HG03175 (cell line): ENCODE results near the gene TMEM114.

Experiments used
- ATAC-seq: cut with Tn5 transposase; IDR thresholded peaks from one replicate; pipeline ENCODE4 v1.9.1; 2021; ENCODE audit warnings: mild to moderate bottlenecking, moderate library complexity; ENCODE audit not compliant: unreplicated experiment

Gene TMEM114

DNA sequence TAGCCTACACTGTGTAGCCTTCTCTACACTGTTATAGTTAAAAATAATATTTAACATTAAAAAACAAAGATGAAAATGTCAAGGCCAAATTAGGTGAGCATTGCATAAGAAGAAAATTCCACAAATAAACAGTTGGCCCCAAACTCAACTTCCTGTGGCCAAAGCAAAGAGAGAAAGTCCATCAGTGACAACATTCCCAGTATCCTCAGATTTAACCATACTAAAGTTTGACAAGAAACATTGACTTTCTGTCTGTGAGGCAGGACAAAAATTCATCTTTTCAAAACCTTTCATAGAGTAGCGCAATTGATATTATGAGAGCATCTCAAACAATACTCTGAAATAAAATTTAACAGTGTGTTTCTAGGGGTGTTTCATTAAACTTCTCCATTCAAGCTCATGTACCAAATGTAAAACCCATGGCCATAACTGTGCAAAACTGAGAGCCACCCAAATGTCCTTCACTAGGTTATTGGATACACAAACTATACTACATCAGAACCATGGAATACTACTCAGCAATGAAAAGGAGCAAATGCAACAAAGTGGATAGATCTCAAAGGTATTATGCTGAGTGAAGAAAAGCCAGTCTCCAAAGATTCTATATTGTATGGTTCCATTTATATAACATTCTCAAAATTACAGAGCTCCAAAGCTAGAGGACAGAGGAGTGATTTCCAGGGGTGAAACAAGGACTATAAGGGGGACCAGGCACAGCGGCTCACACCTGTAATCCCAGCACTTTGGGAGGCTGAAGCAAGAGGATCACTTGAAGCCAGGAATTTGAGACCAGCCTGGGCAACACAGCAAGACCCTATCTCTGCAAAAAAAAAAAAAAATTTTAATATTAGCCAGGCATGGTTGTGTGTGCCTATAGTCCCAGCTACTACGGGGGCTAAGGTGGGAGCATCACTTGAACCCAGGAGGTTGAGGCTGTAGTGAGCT lies 38.7 kb downstream of the TMEM114 start:
- ATAC-seq: no peak

DNA sequence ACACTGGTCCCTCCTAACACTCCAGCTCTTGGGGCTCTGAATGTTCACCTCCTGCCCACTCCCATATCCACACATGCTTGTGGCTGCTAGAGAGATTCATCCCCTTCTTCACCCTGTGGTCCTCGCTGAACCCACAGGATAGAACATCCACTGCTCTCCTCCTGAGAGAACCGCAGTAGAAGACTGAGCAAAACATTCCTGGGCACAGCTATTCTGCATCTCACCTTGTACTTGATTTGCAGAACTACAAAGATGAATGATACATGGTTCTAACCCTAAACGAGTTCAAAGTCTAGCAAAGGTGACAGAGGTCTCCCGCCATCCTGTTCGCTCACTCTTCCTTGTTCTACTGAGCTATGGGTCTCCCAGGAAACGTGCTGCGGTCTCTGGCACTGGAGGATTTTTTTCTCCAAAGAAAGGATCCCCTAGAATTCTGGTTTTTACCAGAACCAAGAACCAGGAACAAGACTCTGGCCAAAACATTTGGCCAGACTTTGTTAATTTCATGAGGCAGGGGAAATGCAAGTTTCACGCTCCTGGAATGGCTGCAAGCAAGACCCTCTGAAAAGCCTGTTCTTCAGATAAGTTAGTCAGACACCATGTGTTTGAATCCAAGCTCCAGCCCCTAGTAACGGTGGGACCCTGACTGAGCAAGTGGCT lies 39.5 kb downstream of the TMEM114 start:
- ATAC-seq: no peak

DNA sequence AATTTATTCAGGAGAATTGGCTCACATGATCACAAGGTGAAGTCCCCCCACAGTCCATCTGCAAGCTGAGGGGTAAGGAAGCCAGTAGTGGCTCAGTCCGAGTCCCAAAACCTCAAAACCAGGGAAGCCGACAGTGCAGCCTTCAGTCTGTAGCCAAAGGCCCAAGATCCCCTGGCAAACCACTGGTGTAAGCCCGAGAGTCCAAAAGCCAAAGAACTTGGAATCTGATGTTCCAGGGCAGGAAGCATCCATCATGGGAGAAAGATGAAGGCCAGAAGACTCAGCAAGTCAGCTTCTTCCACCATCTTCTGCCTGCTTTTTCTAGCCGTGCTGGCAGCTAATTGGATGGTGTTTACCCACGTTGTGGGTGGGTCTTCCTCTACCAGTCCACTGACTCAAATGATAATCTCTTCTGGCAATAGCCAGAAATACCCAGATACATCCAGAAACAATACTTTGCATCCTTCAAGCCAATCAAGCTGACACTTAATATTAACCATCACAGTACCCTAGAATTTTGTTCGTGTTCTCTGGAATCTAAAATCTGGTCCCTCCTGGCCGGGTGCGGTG lies 40.4 kb downstream of the TMEM114 start:
- no peak for ATAC-seq

DNA sequence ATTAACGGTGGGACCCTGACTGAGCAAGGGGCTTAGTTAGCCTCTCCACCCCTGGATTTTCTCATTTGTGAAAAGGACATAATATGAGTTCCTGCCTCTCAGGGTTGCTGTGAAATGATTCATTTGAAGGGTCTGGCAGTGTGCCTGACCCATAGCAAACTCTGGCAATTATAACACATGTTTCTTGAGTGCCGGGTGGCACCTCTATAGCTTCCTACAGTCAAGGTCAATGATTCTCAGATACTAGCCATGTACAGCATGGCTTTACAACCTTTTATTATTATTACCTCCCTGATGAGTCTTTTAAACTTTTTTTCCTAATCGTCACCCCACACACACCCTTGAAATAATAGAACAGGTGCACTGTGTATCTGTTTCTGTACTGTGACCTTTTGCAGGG lies 42.1 kb downstream of the TMEM114 start:
- no peak for ATAC-seq

DNA sequence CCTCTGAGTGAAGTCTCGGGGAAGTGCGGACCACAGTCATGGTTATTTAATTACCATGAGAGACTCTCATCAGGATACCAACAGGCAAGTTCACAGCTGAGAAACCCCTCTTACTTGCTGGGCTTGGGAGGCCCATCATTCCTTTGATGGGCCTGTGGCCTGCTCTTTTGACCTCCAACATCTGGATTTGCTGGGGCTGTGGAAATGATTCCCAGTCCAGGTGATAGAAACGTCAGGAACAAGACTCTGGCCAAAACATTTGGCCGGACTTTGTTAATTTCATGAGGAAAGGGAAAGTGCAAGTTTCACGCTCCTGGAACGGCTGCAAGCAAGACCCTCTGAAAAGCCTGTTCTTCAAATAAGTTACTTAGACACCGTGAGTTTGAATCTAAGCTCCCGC lies 42.5 kb downstream of the TMEM114 start:
- no peak for ATAC-seq

DNA sequence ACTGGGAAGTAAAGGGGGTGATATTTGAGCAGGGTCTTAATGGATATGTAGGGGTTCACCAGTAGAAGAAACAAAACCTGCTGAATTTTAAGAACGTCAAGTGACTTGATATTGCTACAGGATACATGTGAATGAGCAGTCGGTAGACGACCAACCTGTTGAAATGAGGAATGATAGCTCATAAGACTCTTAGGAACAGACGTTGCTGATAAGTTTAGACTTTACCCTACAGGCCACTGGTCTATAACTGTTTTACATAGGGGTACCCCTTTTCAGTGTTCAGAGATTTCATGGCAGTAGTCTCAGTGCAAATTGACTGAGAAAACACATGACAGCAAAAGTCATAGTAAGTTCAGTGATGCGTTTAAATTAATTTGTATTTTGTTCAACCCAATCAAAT lies 45.9 kb downstream of the TMEM114 start:
- no peak for ATAC-seq

DNA sequence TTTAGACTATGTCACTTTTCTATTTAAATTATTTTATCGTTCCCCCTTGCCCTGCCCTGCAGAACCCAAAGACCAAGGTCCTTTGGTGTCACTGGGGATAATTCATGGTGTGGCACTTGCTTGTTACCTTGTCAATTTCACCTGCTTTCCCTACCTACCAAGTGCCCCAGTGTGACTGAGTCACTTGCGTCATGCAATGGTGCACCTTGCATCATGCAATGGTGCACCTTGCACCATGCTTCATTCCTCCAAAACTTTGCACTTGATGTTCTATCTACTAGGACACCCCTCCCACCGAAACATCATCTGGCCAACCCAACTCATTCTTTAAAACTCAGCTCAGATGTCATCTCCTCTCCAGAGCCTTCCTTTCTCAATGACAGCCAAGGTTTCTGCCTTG lies 47.1 kb downstream of the TMEM114 start:
- ATAC-seq: no peak

DNA sequence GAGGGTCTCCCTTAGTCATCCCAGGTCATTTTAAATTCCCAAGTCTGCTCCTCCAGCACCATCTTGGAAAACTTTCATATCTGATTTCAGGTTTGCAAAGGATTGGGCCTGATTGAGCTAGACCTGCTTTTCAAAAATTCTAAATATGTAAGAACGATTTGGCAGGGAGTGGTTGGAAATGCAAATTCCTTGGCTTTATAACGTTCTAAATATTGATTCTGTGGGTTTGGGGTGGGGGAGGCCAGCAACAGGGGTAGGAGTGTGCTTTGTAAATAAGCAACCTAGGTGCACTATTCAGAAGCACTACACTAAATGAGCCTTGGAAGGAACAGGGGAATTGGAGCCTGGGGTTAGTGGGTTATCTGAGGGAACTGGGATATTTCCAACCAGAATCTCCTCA lies 47.9 kb downstream of the TMEM114 start:
- ATAC-seq: no peak

DNA sequence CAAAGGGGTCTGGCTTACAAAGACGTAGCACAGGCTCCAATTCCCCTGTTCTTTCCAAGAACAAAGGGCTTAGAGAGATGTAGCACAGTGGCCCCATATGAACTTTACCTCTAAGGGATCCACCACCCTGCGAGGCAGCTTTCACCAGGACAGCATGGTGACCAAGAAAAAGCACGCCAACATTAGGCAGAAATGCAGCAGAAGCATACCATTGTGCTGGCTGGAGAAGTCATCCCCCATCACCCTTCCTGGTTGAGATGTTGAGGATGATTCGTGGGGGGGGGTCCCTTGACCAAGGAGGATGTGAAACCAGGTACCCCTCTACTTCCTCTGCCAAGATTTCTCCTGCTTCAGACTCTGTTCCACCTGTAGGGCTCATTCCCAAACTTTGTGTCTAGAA lies 48.4 kb downstream of the TMEM114 start:
- ATAC-seq: no peak

DNA sequence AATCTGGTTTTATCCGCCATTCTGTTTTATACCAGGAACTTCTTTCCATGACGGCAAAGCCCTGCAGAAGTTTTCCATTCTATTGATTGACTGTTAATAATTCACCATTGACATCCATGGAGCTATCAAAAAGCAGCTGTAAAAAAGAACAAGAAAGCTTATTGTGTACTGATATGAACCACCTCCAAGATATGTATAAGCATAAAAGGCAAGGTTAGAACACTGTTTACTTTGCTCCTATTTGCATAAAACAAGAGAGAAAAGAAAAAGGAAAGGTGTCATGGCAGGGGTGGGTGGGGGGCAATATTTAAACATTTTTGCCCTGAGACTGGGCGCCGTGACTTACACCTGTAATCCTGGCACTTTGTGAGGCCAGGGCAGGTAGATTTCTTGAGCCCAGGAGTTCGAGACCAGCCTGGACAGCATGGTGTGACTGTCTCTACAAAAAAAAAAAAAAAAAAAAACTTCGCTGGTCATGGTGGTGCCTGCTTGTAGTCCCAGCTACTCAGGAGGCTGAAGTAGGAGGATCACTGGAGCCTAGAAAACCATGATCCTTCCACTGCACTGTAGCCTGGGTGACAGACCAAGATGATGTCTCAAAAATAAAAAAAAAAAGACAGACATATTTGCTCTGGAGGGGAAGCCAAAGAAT lies 52.5 kb downstream of the TMEM114 start:
- ATAC-seq: no peak

DNA sequence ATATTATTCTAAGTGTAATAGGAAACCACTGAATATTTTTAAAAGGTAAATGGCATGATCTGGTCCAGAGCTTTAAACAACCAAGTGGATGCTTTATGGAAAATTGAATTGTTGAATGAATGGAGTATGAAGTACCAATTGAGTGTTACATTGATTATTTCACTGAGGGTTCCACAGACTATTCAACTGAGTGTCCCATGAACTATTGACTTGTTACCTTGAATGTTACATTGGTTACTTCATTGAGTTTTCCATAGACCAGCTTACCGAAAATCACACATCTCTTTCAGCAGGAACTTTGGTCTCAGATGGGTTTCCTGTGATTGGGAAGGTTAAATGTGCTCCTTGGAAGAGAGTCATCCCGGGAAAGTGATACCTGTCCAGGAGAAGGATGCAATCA lies 56.8 kb downstream of the TMEM114 start:
- no peak for ATAC-seq

DNA sequence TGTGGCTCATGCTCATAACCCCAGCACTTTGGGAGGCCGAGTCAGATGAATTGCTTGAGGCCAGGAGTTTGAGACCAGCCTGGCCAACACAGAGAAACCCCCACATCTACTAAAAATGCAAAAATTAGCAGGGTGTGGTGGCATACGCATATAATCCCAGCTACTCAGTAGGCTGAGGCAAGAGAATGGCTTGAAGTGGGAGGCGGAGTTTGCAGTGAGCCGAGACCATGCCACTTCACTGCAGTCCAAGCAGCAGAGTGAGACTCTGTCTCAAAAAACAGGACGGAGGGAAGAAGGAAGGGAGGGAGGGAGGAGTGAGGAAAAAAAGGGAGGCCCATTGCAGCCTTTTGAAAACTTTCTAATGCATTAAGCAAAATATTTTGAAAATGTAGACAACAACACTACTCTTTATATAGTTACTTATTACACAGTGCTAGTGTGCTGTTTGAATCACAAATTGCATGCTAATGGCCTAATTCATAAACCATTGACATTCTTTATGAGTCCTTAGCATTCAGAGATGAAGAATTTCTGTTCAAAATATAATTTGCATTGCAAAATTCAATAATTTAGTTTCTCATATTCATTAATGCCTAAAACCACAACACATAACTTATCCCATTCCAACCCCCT lies 59.4 kb downstream of the TMEM114 start:
- ATAC-seq: no peak

DNA sequence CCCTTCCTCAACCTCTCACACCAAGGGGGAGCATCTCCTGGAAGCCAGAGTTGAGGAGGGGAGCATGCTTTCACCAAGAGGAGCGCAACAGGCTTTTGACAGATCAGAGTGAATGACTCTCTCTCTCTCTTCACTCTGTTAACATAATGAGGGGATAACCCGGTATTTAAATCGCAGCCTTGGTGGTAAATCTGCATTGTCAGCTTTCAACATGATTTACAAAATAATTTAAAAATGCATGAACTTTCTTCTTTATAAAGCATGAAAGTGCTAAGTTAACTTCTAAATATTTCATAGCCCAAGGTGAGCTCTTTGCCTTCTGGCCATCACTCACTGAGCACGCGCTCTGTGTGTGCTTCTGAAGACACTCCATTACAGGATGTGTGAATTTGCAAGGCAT lies 61.8 kb downstream of the TMEM114 start:
- no peak for ATAC-seq

DNA sequence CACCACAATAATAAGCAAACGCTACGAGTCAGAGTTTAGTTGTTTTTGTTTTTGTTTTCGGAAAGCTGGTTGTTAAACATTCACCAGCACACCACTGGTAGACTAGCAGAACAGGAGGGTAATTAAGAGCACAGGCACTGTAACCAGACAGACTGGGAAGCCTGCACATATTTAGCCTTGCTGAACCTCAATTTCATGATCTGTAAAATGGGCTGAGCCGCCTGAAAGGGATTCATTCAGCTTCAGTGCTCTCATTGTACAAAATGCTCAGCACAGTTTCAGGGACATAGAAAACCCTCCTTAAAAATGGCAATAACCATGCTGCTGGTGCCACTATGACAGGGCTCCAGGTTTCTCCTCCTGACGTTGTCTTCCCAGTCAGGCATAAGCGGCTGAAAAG lies 66.4 kb downstream of the TMEM114 start:
- no peak for ATAC-seq

DNA sequence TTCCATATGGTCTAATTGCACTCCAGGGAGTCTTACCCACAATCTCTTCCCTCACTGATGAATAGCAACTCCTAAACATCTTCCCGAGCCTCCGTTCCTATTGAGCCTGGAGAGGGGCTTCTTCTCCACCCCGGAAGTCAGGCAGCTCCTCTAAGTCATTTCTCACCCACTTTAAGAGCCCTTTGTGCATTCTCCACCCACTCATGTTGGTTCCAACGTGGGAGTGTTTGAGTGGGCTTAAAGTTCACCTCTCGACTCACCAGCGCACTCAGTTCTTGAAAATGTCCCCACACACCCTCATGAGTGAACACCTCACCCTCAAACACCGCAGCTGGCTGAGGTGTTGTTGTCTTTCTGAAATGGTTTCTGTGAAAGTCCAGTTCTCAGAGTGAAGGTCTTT lies 67.6 kb downstream of the TMEM114 start:
- no peak for ATAC-seq

DNA sequence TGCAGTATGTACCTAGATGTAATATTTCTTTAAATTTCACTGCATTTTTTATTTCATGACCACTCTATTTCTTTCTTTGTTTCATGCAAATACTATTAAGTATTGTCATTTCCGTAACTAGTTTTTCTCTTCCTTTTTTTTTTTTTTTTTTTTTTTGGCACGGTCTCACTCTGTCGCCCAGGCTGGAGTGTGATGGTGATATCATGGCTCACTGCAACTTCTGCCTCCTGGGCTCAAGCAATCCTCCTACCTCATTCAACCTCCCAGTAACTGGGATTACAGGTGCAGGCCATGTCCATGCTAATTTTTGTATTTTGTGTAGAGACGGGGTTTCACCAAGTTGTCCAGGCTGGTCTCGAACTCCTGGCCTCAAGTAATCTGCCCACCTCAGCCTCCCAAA lies 70.7 kb downstream of the TMEM114 start:
- ATAC-seq: no peak
